HG02588 (cell line): ENCODE measurements around the gene CTTN.

ENCODE experiments used
- ATAC-seq: cut with Tn5 transposase; IDR thresholded peaks from one replicate; pipeline ENCODE4 v1.9.1; 2021; ENCODE audit warnings: mild to moderate bottlenecking, moderate library complexity; ENCODE audit not compliant: unreplicated experiment

CTTN gene

DNA sequence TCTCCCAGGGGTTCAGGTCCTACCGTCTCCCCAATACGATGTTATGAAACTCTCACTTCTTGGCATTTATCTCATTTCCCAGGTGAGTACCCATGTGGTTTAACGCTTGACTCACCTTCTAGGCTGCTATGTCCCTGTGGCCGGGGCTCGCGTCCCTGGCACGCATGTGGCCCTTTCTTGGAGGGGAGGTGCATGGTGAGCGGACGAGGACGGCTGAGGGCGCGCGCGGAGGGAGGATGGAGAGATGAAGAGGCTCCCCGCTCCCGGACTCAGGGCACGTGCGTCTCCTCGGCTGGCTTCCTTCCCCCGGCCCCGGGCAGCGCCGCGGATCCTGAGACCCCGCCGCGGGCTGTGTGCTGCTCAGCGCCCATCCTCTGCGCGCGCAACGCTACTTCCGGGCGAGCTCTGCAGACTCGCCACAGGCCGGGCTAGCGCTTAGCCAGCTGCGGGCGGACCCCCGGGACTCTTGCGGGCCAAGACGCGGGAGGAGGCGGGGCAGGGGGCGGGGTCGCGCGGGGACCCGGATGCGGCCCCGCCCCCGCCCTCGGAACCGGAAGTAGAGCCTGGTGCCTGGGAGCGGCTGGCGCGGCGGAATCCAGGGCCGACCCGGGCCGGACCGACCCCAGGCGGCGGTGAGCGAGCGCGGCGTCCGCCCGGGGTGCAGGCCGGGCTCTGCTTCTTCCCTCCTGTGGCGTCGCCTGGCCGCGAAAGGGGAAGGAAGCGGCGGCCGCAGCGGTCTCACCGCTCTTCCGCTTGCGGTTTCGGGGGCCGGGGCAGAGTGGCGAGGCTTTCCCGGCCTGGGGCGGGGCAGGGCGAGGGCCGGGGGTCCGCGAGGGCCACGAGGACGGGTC lies at the start of gene CTTN:
Gene CTTN (plus strand): TSS at position 547 of the 851 bp plus-strand sequence. CDS start 8,769 bp downstream, outside the sequence.
- peak; percentile 50 for ATAC-seq

DNA sequence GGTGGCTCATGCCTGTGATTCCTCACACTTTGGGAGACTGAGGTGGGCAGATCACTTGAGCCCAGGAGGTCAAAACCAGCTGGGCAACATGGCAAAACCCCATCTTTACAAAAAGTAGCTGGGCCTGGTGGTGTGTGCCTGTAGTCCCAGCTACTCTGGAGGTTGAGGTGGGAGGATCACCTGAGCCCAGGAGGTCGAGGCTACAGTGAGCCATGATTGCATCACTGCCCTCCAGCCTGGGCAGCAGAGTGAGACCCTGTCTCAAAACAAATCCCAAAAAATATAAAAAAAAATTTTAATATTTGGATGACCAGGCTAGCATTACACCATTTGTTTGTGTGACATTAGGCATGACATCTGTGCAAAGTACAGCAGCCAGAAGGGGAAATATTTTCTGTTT lies 49.7 kb upstream of the CTTN start:
- no peak for ATAC-seq

DNA sequence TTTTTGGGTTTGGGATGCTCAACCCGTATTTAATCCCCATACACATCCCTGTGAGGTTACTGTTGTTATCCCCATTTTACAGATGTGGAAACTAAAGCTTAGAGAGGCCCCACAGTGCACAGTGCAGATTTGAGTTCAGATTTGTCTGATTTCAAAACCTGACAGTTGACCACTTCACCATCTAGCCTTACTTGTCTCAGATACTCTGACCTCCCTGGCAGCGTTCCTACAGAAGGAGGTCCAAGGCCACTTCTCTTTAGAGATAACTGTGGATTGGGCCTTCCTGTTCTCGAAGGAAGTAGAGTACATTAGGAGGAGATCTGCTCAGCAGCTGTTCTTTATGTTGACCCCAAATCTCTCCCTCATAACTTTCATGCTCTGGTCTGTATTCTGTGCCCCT lies 46.7 kb upstream of the CTTN start:
- no peak for ATAC-seq

DNA sequence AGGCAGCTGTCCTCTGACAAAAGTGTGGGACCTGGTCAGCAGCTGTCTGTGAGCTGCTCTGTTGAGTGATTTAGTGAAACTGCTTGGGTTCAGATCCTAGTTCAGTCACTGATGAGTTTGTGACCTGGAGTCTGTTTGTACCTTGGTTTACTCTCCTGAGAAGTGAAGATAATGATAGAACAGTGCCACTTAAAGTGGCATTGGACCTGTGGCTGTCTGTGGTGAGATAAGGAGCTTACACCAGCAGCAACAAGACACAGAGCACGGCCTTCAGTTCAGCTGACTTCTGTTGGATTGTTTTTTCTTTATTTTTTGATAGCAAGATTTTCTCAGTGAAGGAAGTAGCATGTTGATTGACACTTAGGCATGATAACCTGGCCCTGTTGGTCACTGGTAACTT lies 46.2 kb upstream of the CTTN start:
- ATAC-seq: no peak

DNA sequence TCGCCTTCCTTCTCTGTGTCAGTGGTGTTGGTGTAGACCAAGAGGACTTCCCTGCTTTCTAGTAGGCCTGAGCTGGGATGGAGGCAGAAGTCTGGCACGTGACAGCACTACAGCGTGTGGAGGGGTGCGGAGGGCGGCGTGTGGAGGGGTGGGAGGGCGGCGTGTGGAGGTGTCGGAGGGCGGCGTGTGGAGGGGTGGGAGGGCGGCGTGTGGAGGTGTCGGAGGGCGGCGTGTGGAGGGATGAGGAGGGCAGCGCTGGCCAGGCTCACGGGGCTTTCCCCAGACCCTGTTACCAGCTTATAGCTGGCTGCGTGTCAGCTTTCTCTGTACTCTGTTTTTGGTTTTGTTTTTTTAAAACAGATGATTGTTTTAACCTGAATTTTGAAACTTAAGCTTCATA lies 45.7 kb upstream of the CTTN start:
- ATAC-seq: no peak

DNA sequence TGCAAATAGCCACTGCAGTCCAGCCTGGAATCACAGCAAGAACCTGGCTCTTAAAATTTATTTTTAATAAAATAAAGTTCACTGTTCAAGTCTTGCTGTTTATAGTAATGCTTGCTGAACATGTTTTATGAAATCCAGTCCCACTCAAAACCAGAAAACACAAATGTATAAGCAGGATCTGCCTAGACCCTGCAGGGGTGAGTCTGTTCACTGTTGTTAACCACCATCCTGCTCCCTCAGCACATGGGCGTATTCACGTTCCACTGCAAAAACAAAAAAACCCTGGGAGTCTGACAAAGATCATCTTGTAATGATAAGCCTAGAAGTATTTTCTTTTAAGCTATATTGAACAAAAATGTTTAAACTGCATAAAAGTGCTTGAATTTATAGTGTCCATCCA lies 45.0 kb upstream of the CTTN start:
- no peak for ATAC-seq

DNA sequence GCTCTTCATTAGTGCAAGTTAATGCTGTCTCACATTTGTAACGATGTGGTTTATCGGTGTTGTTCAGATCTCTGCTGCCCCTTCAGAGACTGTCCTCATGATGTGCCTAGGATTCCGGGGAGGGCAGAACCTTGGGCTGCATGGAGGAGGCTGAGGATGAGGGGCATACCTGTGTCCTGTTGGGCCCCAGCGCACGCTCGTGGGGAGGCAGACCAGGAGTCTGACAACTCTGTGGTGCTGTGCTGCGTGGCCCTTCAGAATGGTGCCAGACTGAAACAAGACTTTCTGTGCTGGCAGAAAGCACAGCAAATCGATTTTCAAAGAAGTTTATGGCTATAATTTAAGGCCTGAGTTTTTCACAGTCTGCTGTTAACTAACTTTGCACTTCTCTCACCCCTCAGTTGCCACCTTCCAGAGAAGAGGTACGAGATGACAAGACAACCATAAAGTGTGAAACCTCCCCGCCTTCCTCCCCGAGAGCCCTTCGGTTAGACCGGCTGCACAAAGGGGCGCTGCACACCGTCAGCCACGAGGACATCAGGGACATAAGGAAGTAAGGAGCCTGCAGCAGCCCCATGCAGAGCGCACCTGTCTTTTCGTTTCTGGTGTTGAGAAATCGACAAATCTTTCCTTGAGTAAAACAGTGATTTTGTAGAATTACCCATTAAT lies 44.3 kb upstream of the CTTN start:
- no peak for ATAC-seq

DNA sequence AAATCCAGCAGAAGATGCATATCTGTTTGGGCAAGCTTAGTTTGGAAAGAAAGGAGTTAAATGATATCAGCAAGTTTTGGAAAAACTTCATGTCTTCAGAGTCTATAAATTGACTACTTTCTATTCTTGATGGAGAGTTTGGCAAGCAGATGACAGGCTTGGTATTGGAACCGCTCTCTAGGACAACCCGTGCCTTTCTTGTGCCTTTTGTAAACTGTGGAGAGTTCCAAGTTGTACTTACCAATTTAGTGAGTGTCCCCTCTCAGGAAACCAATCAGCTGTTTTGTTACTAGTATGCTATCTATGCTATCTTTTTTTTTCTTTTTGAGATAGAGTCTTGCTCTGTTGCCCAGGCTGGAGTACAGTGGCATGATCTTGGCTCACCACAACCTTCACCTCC lies 43.7 kb upstream of the CTTN start:
- ATAC-seq: no peak

DNA sequence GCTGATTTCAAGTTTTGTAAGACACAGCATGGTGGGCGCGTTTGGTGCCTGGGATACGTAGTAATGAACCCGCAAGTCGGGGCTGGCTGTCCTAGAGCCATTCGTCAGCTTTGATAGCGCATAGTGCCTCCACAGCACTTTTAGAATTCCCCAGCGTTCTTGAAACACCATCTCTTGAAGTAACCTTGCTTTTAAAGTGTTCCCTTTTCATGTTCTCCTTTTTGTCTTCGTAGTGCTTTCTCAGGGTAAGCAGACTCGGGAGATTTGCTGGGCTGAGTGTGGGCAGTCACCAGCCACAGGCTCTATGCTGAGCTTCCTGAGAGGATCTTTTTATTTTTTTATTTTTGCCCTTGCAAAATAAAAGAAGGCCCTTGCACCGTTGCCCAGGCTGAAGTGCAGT lies 39.6 kb upstream of the CTTN start:
- no peak for ATAC-seq

DNA sequence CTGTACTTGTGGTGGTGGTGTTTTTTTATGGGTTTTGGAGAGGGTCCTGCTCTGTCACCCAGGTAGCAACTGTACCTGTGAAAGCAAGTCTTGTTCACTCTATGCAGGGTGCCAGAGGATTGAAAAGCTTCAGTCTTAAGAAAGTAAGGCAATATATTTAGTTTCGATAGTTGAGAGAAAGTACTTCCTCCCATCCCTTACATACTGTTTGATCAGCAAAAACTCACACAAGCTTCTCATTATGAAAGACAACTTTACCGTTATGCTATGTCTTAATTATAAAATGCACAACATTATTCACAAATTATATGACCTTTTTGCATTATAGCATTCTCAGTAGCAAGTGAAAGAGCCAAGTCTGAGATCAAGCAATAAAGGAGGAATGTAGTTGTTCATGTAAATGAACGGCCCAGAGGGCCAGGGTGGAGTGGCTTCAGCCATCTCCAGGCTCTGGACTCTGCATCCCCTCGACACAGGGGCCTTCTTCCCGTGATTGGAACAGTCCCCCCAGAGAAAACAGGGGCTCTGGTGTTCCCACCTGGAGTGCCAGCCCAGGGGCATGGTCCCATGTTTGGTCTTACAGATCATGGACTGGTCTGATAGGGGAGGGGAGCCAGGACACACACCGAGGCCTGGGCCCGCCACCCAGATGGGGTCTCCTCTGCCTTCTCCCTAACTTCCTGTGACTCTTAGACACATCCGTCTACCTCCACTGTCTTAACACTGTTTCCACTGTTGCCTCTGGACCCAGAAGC lies 38.7 kb upstream of the CTTN start:
- ATAC-seq: no peak

DNA sequence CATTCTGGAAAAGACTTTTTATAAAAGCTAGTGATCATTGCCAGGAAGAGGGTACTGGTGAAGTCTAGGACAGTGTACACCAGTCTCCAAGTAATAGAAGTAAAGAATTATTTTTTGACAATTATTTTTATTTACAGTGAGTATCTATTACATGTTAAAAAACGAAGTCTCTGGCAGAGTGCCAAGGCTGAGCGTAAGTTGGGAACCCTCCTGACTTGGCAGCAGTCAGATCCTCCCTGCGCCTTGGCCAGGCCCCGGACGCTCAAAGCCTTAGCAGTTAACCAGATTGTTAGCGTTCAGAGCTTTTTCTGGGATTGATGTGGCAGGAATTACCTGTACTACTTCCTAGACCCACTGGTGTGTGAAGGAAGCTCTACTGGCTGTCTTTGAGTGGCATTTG lies 38.1 kb upstream of the CTTN start:
- ATAC-seq: no peak

DNA sequence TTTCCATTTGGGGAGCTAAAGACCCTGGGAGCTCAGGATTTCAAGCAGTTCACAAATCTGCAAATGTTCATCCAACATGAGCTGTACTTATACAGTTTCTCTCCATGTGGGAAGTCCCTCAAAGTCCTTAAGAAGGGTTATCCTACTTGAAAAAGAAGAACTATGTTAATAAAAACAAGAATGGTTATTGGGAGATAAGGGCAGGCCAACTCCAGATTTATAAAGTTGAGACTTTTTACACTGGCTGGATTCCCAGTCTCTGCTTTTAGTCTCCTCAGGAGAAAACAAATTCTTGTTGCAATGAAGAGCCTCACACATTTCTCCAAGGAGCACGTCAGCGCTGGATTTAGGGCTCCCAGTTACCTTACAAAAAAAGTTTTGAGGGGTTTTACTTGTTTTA lies 34.2 kb upstream of the CTTN start:
- no peak for ATAC-seq

DNA sequence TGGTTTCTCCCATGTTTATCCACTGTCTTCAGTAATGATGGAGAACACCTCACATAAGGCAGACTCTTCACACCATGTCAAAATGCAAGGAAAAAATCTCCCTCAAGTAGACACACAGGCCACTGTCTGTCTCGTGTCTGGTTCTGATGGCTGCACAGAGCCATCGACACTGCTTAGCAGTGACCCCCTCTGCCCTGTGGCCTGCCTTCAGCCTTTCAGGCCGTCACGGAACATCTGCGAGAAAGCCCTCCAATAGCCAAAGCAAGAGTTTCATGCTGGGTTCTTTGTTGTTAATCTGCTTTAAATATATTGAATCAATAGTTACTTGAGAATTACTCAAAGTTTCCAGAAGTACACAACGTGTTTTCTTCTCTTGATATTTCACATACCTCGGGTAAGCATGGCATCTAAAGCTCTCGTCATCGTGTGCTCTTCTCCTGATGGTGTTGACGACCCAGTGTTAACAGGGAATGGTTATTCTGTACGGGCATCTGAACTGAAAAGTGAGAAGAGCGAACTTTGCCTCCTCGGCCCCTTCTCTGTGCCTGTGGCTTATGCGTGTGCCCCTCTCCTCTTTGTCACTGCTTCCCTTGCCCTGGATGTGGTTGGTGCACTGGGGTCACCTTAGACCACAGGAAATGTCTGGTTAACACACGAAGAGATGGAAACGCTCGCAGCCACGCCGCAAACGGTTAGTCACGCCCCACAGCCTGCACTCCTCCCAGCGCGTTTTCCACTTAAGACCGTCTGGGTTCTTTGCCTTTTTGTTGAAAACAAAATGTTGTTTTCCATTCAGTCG lies 33.4 kb upstream of the CTTN start:
- ATAC-seq: no peak

DNA sequence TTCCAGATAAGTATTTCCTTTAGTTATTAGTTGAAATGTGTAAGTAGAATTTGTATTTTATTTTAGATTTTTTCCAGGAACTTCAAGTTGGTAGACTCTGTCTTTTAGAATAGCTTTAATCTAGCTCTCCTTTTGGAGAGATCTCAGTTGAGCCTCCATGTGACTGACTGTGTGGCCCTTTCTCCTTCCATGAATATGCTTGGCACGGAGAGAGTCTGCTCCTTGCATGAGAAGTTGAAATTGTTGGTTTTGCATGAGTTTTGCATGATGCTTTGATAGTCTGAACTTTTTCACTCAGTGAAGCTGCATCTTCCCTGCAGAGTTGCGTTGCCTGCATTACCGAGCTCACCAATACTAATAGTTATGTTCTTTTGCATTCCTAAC lies 32.8 kb upstream of the CTTN start:
- no peak for ATAC-seq

DNA sequence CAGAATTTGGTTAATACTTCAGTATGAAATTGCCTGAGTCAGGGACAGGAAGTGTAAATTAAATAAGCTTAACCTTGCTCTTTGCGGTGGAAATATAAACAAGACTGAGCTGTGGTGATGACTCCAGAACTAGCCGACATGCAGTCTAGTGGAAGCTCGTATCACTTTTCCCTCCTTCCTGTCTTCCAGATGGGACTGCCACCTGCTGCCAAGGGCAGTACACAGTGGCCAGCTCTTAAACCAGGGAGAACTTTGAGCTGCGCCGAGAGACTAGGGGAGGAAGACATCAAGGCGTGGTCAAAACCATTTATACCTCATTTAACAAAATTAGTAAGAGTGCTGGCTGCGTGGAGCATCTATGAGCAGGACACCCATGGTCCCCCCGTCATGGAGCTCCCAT lies 31.3 kb upstream of the CTTN start:
- no peak for ATAC-seq

DNA sequence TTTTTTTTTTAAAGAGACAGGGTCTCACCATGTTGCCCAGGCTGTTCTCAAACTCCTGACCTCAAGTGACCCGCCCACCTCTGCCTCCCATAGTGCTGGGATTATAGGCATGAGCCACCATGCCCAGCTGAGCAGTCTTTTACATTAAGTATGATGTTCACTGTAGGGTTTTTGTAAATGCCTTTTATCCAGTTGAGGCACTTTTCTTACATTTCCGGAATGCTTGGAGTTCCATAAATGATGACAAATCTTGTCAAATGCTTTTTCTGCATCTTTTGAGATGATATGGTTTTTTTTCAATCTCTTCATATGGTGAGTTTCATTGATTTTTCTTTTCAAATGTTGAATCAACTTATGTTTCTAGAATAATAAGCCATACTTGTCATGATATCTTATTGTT lies 29.4 kb upstream of the CTTN start:
- no peak for ATAC-seq

DNA sequence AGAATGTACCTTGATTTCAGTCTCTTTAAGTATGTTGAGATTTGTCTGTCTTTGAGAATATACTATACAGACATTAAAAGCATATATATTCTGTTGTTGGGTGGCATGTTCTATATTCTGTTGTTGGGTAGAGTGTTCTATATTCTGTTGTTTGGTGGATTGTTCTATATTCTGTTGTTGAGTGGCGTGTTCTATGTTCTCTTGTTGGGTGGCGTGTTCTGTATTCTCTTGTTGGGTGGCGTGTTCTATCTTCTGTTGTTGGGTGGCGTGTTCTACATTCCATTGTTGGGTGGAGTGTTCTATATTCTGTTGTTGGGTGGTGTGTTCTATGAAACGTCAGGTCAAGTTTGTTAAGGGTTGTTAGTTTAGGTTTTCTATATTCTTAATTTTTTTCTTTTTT lies 27.1 kb upstream of the CTTN start:
- no peak for ATAC-seq

DNA sequence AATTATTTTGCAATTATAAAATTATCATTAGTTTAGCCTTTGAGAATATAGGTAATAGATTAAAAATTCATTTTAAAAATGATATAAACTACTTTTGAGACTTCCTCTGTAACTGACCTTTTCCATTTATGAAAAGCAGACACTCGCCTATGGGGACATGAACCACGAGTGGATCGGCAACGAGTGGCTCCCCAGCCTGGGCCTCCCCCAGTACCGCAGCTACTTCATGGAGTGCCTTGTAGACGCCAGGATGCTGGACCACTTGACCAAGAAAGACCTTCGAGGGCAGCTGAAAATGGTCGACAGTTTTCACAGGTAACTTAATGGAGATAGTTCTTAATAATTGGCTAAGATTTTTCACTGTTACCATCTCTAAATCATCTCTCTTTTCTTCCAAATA lies 26.3 kb upstream of the CTTN start:
- ATAC-seq: no peak

DNA sequence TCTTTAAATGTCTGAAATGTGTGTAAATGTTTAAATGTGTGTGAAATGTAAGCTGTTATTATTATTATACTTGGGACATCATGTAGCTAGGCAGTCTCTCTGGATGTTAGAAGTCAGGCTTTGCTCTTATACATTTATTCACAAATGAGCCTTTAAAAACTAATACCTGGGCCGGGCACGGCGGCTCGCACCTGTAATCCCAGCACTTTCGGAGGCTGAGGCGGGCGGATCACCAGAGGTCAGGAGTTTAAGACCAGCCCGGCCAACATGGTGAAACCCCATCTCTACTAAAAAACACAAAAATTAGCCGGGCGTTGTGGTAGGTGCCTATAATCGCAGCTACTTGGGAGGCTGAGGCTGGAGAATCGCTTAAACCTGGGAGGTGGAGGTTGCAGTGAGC lies 21.7 kb upstream of the CTTN start:
- ATAC-seq: no peak

DNA sequence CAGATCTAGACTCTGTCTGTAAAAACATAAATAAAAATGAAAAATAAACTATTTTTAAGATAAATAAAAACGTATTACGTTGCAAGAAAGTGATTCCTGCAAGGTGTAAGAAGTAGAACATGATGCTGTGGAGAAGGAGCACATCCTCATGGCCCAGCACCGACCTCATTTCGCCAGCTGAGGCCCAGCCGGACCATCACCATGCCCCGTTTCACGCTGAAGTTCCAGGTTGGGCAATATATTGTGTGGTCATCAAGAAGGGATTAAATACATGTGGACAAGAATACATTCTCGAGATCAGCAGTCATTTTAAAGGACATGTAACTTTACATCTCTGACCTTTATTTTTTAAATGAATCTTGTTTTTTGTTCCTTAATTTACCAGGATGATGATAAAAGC lies 20.7 kb upstream of the CTTN start:
- ATAC-seq: no peak

DNA sequence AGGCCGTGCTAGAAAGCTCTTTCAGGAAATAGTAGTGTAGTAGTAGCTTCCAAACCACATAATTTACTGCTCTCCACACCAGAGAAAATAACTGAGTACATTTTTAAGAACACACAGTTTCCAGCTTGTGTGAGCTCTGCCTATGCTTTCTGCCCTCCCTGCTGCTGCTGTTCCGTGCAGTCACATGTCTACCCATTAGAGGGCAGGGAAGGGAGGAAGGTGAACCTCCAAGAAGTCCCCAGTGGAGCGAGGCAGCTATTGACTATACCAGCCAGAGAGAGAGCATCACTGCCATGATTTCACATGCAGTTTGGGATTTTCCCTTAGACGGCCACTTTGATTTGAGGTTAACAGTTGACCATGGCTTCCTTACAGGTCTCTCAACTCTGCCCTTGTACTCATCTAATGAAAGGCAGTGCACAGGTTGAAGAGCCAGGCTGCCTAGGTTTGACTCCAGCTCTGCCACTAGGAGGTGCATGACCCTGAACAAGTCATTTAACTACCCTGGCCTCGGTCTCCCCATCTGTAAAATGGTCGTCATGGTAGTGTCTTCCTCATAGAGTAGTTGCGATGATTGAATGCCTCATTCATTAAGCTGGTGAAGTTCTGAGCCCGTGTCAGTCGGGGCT lies 19.7 kb upstream of the CTTN start:
- no peak for ATAC-seq
